Measurements from ENCODE around the gene SYTL2. TPM values are rescaled to one million over a fixed set of nuclear protein-coding genes. Genes with fewer than 3 reads are reported as not detected.

Gene SYTL2
- total RNA-seq, 1 donor, result 19.9 TPM

DNA sequence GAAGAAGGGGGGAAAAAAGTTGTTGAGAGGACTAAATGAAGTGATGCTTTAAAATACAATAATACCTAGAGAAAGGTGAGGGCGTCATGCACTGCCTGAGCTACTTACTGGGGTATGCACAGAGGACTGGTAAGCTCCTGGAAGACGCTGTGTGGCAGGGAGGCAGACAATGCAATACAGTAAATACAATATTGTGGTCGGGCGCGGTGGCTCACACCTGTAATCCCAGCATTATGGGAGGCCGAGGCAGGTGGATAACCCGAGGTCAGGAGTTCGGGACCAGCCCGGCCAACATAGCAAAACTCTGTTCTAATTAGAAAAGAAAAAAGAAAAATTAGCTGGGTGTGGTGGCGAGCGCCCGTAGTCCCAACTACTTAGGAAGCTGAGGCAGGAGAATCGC lies 683 bp upstream of the SYTL2 start:
- no peak overlapping the region for H3K27ac ChIP-seq (ENCODE audit: low read depth, low read length)
- H2AFZ ChIP-seq (ENCODE audit: low read length), result no peak overlapping the region
- TF ChIP-seq, protein P1, sequence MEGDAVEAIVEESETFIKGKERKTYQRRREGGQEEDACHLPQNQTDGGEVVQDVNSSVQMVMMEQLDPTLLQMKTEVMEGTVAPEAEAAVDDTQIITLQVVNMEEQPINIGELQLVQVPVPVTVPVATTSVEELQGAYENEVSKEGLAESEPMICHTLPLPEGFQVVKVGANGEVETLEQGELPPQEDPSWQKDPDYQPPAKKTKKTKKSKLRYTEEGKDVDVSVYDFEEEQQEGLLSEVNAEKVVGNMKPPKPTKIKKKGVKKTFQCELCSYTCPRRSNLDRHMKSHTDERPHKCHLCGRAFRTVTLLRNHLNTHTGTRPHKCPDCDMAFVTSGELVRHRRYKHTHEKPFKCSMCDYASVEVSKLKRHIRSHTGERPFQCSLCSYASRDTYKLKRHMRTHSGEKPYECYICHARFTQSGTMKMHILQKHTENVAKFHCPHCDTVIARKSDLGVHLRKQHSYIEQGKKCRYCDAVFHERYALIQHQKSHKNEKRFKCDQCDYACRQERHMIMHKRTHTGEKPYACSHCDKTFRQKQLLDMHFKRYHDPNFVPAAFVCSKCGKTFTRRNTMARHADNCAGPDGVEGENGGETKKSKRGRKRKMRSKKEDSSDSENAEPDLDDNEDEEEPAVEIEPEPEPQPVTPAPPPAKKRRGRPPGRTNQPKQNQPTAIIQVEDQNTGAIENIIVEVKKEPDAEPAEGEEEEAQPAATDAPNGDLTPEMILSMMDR (IDR thresholded peaks at IDR 0.05; ENCODE audit: extremely low read depth, low read depth, low read length), result no peak
- no peak for DNase-seq (ENCODE audit: insufficient read length, low spot score, missing footprints)
- H3K4me1 ChIP-seq (ENCODE audit: insufficient read depth, low read length), result peaks cover 39% of the 10 kb centered on the region
- no peaks in the 10 kb centered on the region for H3K79me2 ChIP-seq (ENCODE audit: insufficient read depth, low read length)
- no peaks in the 10 kb centered on the region for H3K36me3 ChIP-seq (ENCODE audit: insufficient read depth, low read length)
- peaks cover 3% of the 10 kb centered on the region for H3K27me3 ChIP-seq (ENCODE audit: insufficient read depth, low read length)
- H3K4me2 ChIP-seq (ENCODE audit: insufficient read depth, low read length), result peak overlapping the region; percentile 92
- H3K9me3 ChIP-seq (ENCODE audit: low read depth, low read length), result no peaks in the 10 kb centered on the region
- H4K20me1 ChIP-seq (ENCODE audit: insufficient read depth, low read length), result peaks cover 4% of the 10 kb centered on the region
- H3K4me3 ChIP-seq (ENCODE audit: insufficient read depth, low read length), result peak overlapping the region; percentile 76

DNA sequence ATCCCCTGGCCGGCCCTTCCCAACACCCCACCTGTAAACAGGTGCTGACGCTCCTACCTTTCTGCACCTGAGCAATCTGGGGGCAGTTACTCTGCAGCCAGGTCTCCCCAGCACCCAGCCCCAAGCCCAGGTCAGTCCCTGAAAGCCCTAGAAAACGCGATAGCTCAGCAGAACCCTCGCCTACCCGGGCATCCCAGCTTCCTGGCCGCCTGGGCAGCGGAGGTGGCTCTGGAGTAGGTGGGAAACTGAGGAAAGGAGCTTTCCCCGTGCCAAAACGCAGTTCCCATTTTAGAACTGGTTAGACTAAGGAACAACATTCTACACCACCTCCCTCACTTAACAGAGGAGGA lies 445 bp downstream of the SYTL2 start:
- H3K4me1 ChIP-seq (ENCODE audit: insufficient read depth, low read length), result peaks cover 30% of the 10 kb centered on the region
- H4K20me1 ChIP-seq (ENCODE audit: insufficient read depth, low read length), result peaks cover 4% of the 10 kb centered on the region
- H3K36me3 ChIP-seq (ENCODE audit: insufficient read depth, low read length), result no peaks in the 10 kb centered on the region
- H3K4me2 ChIP-seq (ENCODE audit: insufficient read depth, low read length), result peak overlapping the region; percentile 92
- no peaks in the 10 kb centered on the region for H3K79me2 ChIP-seq (ENCODE audit: insufficient read depth, low read length)
- H2AFZ ChIP-seq (ENCODE audit: low read length), result peak overlapping the region; percentile 86
- TF ChIP-seq, protein P1 (IDR thresholded peaks at IDR 0.05; ENCODE audit: extremely low read depth, low read depth, low read length), result no peak
- peak overlapping the region; percentile 76 for H3K4me3 ChIP-seq (ENCODE audit: insufficient read depth, low read length)
- no peak for DNase-seq (ENCODE audit: insufficient read length, low spot score, missing footprints)
- H3K9me3 ChIP-seq (ENCODE audit: low read depth, low read length), result no peaks in the 10 kb centered on the region
- H3K27ac ChIP-seq (ENCODE audit: low read depth, low read length), result no peak overlapping the region
- peaks cover 3% of the 10 kb centered on the region for H3K27me3 ChIP-seq (ENCODE audit: insufficient read depth, low read length)

DNA sequence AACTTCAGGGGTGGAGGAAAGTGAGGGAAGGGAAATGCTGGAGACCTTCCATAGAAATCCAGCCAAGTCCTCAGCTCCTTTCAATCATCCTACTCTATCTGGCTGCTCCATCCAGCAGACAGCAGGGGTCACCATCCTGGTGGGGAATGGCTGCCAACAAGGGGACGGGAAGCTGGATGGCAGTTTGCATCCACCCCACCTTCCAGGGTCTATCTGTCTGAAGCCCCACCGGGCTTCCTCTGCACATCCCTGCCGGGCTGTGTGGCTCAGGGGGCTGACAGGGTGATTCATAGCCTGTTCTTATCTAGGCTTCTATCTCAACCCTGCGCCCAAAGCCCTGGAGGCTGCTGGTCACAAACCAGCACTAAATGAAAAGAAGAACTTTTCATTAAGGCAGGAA lies 1.1 kb downstream of the SYTL2 start:
- Histone ChIP-seq H2AFZ (ENCODE audit: low read length) (peak overlapping the region; percentile 10), H3K4me3 (ENCODE audit: insufficient read depth, low read length) (peak overlapping the region; percentile 76)

DNA sequence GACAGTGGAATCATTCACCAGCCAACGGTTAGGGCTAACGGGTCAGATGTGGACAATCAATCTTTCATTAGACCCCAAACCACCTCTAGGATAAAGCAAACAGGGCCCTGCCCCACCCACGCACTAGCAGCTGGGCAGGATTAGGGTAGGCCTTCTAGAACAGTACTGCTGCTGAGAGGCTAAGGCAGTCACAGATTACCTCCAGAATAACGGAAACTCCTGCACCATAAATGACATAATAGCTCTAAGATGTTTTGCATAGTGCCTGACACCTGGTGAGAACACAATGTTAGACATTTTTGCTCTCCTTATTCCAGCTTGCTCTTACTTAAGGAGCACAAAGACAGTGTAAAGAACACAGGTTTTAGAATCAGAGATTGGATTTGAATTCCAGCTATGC lies 1.8 kb downstream of the SYTL2 start:
- Histone ChIP-seq H3K4me1 (ENCODE audit: insufficient read depth, low read length) (peaks cover 18% of the 10 kb centered on the region), H4K20me1 (ENCODE audit: insufficient read depth, low read length) (peaks cover 4% of the 10 kb centered on the region), H3K4me3 (ENCODE audit: insufficient read depth, low read length) (no peak overlapping the region), H3K9me3 (ENCODE audit: low read depth, low read length) (no peaks in the 10 kb centered on the region), H3K27me3 (ENCODE audit: insufficient read depth, low read length) (peaks cover 3% of the 10 kb centered on the region), H2AFZ (ENCODE audit: low read length) (no peak overlapping the region), H3K4me2 (ENCODE audit: insufficient read depth, low read length) (no peak overlapping the region), H3K36me3 (ENCODE audit: insufficient read depth, low read length) (no peaks in the 10 kb centered on the region), H3K79me2 (ENCODE audit: insufficient read depth, low read length) (no peaks in the 10 kb centered on the region), H3K27ac (ENCODE audit: low read depth, low read length) (no peak overlapping the region)
- TF ChIP-seq, protein P1 (IDR thresholded peaks at IDR 0.05; ENCODE audit: extremely low read depth, low read depth, low read length), result no peak
- no peak for DNase-seq (ENCODE audit: insufficient read length, low spot score, missing footprints)

More for the DNA sequence above, 1.1 kb downstream of the SYTL2 start:
- TF ChIP-seq, protein P1 (IDR thresholded peaks at IDR 0.05; ENCODE audit: extremely low read depth, low read depth, low read length), result peak; percentile 27
- no peak overlapping the region for H3K27ac ChIP-seq (ENCODE audit: low read depth, low read length)
- no peaks in the 10 kb centered on the region for H3K36me3 ChIP-seq (ENCODE audit: insufficient read depth, low read length)
- H3K4me2 ChIP-seq (ENCODE audit: insufficient read depth, low read length), result peak overlapping the region; percentile 92
- no peaks in the 10 kb centered on the region for H3K79me2 ChIP-seq (ENCODE audit: insufficient read depth, low read length)
- H3K4me1 ChIP-seq (ENCODE audit: insufficient read depth, low read length), result peaks cover 25% of the 10 kb centered on the region
- DNase-seq (ENCODE audit: insufficient read length, low spot score, missing footprints), result peak; percentile 86
- H3K9me3 ChIP-seq (ENCODE audit: low read depth, low read length), result no peaks in the 10 kb centered on the region
- peaks cover 3% of the 10 kb centered on the region for H3K27me3 ChIP-seq (ENCODE audit: insufficient read depth, low read length)
- peaks cover 4% of the 10 kb centered on the region for H4K20me1 ChIP-seq (ENCODE audit: insufficient read depth, low read length)
